ENCODE results near the gene C1orf226.
"Not testable (repeated sequence)": the region's sequence is repeated elsewhere in the genome, so short reads cannot be mapped to it uniquely, and the experiment has no call there.

The C1orf226 gene

GRCh38 chr1:162381383-162381782 is at the start of gene C1orf226:
Gene C1orf226, plus strand, starts transcription at chr1:162381728. Its CDS starts 174 bp downstream, at chr1:162381902.
- DNase-seq = no peak

- DNase-seq = no peak
Measured at GRCh38 chr1:162333991-162334390, 47.5 kb upstream of the C1orf226 start.

GRCh38 chr1:162335126-162335525 is 46.4 kb upstream of the C1orf226 start:
- no peak for DNase-seq

GRCh38 chr1:162336621-162337285 is 44.8 kb upstream of the C1orf226 start:
- DNase-seq = no peak

GRCh38 chr1:162342452-162342983 is 39.0 kb upstream of the C1orf226 start:
- DNase-seq = no peak

GRCh38 chr1:162343470-162343869 is 38.1 kb upstream of the C1orf226 start:
- DNase-seq = no peak

- DNase-seq = no peak
Measured at GRCh38 chr1:162347281-162347680, 34.2 kb upstream of the C1orf226 start.

- no peak for DNase-seq
Measured at GRCh38 chr1:162349635-162350330, 31.7 kb upstream of the C1orf226 start.

GRCh38 chr1:162351246-162351842 is 30.2 kb upstream of the C1orf226 start:
- no peak for DNase-seq

- DNase-seq = not testable (repeated sequence)
Measured at GRCh38 chr1:162351874-162352273, 29.7 kb upstream of the C1orf226 start.

- DNase-seq = no peak
Measured at GRCh38 chr1:162353078-162353477, 28.4 kb upstream of the C1orf226 start.

GRCh38 chr1:162353702-162354101 is 27.8 kb upstream of the C1orf226 start:
- no peak for DNase-seq

GRCh38 chr1:162357681-162358266 is 23.8 kb upstream of the C1orf226 start:
- no peak for DNase-seq

GRCh38 chr1:162358928-162359327 is 22.6 kb upstream of the C1orf226 start:
- DNase-seq = no peak

- DNase-seq = no peak
Measured at GRCh38 chr1:162359523-162360236, 21.8 kb upstream of the C1orf226 start.

GRCh38 chr1:162360237-162360873 is 21.2 kb upstream of the C1orf226 start:
- DNase-seq = no peak

GRCh38 chr1:162360874-162361260 is 20.7 kb upstream of the C1orf226 start:
- no peak for DNase-seq

- no peak for DNase-seq
Measured at GRCh38 chr1:162361349-162361748, 20.2 kb upstream of the C1orf226 start.

GRCh38 chr1:162363823-162364222 is 17.7 kb upstream of the C1orf226 start:
- no peak for DNase-seq

GRCh38 chr1:162364498-162364897 is 17.0 kb upstream of the C1orf226 start:
- no peak for DNase-seq

- no peak for DNase-seq
Measured at GRCh38 chr1:162365284-162366020, 16.1 kb upstream of the C1orf226 start.

- no peak for DNase-seq
Measured at GRCh38 chr1:162366149-162366548, 15.4 kb upstream of the C1orf226 start.
